ENCODE results near the gene ACAD11. TPM values are rescaled to one million over a fixed set of nuclear protein-coding genes. Genes with fewer than 3 reads are reported as not detected.

The ACAD11 gene
- total RNA-seq, 1 experiment from 2014 or later: 12.6 TPM

DNA sequence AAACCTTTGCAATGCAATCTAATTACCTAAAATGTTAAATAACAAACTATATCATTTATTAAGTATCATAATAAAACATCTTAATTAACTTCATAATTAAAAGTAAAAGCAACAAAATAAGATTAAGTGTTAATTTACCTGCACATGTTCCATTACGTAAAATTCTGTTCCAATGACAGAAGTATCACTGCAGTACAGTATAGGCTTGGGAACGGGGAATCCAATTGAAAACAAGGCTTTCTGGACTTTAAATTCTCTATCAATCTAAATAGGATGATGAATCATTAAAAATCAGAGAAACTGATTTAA is 17.1 kb downstream of the ACAD11 start:
- Histone ChIP-seq H3K36me3 (ENCODE audit: control insufficient read depth in 1 of 2, insufficient read depth in 2 of 2, low read length in 2 of 2) (peaks cover 2 to 6% of the 10 kb centered on the region in 2 experiments; a peak in 1 of 4 replicates), H3K27ac (ENCODE audit: low read depth, low read length) (no peak overlapping the region), H3K4me3 (replicated peaks in 1 of 2; ENCODE audit: low read depth in 1 of 2, low read length in 2 of 2) (no peak overlapping the region), H2AFZ (ENCODE audit: low read depth, low read length, poor library complexity, severe bottlenecking) (no peak overlapping the region), H3K4me2 (ENCODE audit: low read length) (no peak overlapping the region), H3K4me1 (ENCODE audit: control insufficient read depth in 1 of 2, insufficient read depth in 2 of 2, low read length in 2 of 2) (no peaks in the 10 kb centered on the region), H3K79me2 (ENCODE audit: insufficient read depth, low read length) (no peaks in the 10 kb centered on the region), H3K9me3 (ENCODE audit: control insufficient read depth in 1 of 2, insufficient read depth in 1 of 2, low read depth in 1 of 2, low read length in 2 of 2) (no peaks in the 10 kb centered on the region), H3K9ac (ENCODE audit: low read length) (no peak overlapping the region), H4K20me1 (ENCODE audit: insufficient read depth) (no peaks in the 10 kb centered on the region; the same call in 1 of the 2 replicates), H3K9me2 (ENCODE audit: insufficient read depth) (no peaks in the 10 kb centered on the region), H3K27me3 (ENCODE audit: insufficient read depth, low read length) (no peaks in the 10 kb centered on the region)
- CTCF ChIA-PET: interaction anchor here (1.0 to 2.6 kb wide), 12 partner anchors 11 to 386 kb away, joined by 3 to 36 read pairs (median 6); partner anchors contain the start of genes ACAD11, DNAJC13 and UBA5
- TF ChIP-seq EZH2 (IDR thresholded peaks at IDR 0.05) (no peak), ELF1 (IDR thresholded peaks at IDR 0.05; ENCODE audit: borderline replicate concordance, low read depth) (no peak), JUND (IDR thresholded peaks at IDR 0.05) (no peak), SRF (IDR thresholded peaks at IDR 0.05; ENCODE audit: low read depth) (no peak), ZFX (IDR thresholded peaks at IDR 0.05) (no peak)
- TF ChIP-seq, protein P1, sequence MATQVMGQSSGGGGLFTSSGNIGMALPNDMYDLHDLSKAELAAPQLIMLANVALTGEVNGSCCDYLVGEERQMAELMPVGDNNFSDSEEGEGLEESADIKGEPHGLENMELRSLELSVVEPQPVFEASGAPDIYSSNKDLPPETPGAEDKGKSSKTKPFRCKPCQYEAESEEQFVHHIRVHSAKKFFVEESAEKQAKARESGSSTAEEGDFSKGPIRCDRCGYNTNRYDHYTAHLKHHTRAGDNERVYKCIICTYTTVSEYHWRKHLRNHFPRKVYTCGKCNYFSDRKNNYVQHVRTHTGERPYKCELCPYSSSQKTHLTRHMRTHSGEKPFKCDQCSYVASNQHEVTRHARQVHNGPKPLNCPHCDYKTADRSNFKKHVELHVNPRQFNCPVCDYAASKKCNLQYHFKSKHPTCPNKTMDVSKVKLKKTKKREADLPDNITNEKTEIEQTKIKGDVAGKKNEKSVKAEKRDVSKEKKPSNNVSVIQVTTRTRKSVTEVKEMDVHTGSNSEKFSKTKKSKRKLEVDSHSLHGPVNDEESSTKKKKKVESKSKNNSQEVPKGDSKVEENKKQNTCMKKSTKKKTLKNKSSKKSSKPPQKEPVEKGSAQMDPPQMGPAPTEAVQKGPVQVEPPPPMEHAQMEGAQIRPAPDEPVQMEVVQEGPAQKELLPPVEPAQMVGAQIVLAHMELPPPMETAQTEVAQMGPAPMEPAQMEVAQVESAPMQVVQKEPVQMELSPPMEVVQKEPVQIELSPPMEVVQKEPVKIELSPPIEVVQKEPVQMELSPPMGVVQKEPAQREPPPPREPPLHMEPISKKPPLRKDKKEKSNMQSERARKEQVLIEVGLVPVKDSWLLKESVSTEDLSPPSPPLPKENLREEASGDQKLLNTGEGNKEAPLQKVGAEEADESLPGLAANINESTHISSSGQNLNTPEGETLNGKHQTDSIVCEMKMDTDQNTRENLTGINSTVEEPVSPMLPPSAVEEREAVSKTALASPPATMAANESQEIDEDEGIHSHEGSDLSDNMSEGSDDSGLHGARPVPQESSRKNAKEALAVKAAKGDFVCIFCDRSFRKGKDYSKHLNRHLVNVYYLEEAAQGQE (IDR thresholded peaks at IDR 0.05; ENCODE audit: low read depth): no peak
- TF ChIP-seq, protein P2, sequence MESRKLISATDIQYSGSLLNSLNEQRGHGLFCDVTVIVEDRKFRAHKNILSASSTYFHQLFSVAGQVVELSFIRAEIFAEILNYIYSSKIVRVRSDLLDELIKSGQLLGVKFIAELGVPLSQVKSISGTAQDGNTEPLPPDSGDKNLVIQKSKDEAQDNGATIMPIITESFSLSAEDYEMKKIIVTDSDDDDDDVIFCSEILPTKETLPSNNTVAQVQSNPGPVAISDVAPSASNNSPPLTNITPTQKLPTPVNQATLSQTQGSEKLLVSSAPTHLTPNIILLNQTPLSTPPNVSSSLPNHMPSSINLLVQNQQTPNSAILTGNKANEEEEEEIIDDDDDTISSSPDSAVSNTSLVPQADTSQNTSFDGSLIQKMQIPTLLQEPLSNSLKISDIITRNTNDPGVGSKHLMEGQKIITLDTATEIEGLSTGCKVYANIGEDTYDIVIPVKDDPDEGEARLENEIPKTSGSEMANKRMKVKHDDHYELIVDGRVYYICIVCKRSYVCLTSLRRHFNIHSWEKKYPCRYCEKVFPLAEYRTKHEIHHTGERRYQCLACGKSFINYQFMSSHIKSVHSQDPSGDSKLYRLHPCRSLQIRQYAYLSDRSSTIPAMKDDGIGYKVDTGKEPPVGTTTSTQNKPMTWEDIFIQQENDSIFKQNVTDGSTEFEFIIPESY (IDR thresholded peaks at IDR 0.05; ENCODE audit: extremely low read depth, insufficient replicate concordance, low read length): no peak
- TF ChIP-seq, protein P3, sequence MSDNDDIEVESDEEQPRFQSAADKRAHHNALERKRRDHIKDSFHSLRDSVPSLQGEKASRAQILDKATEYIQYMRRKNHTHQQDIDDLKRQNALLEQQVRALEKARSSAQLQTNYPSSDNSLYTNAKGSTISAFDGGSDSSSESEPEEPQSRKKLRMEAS (IDR thresholded peaks at IDR 0.05): no peak
- DNase-seq (ENCODE audit: low read depth, low spot score) (no peak), ATAC-seq (no peak)
- RAD21 ChIA-PET (ENCODE audit: low non-redundant PET in 1 of 2, low total read pairs in 2 of 2, uncharacterized antibody in 2 of 2, unreplicated experiment in 2 of 2): no interaction called here
- no TSS peak for BruUV-seq (replicated peaks)
- POLR2A ChIA-PET: interaction anchor here (1.4 kb wide), 1 partner anchor 16 kb away, joined by 3 read pairs; no protein-coding TSS in a partner anchor
- intact Hi-C loops (cut with micrococcal nuclease): loop anchor here (1.0 to 10.0 kb wide), 3 partner anchors 106 to 388 kb away; no protein-coding TSS in a partner anchor

All from HCT116 (cell line).